HCT116 (cell line): ENCODE results near the gene MYOG. TPM values are rescaled to one million over a fixed set of nuclear protein-coding genes. Genes with fewer than 3 reads are reported as not detected.

Source experiments
- ATAC-seq: fragments of 200-7000 bp; cut with Tn5 transposase; 2 replicates; pipeline ENCODE4 v1.9.1; 2020; ENCODE audit warnings: mild to moderate bottlenecking, moderate library complexity
- BruUV-seq: library from RNA; stranded (reverse); fragments of 400-500 nt; replicated peaks from 2 replicates; lab custom pipeline; 2021; lab: Mats Ljungman, UMichigan
- CTCF ChIA-PET: fragments of 300-600 bp; sonication (Branson Sonifier 250); formaldehyde crosslinking; loops from one replicate; lab custom pipeline; 2021; ENCODE audit warnings: antibody characterized with exemption; lab: Charles Lee
- POLR2A ChIA-PET: fragments of 300-600, 350-600 bp; sonication (Branson Sonifier 250); formaldehyde crosslinking; loops from one replicate; lab custom pipeline; 2021; ENCODE audit warnings: antibody characterized with exemption; lab: Charles Lee
- RAD21 ChIA-PET, 2 experiments: fragments of 300-600 bp; sonication (Branson Sonifier 250); formaldehyde crosslinking; loops; one replicate each; lab custom pipeline; 2023; ENCODE audit warnings: low total read pairs in 2 of 2; ENCODE audit not compliant: uncharacterized antibody in 2 of 2, unreplicated experiment in 2 of 2, low non-redundant PET in 1 of 2; lab: Charles Lee
- DNase-seq: peaks from one replicate; pipeline ENCODE4 v3.0.0-alpha.2; 2010; ENCODE audit warnings: low read depth, low spot score
- H2AFZ ChIP-seq: fragments of 200-600 bp; shearing (Covaris generic), sonication (generic); 2 replicates; pipeline ENCODE4 v1.6.1; 2017; ENCODE audit warnings: low read depth, mixed run types, mixed read lengths, antibody characterized with exemption, low read length; ENCODE audit not compliant: poor library complexity, severe bottlenecking
- H3K27ac ChIP-seq: 2 replicates; pipeline ENCODE4 v1.5.1; 2012; ENCODE audit warnings: low read depth, low read length
- H3K27me3 ChIP-seq: fragments of 200-600 bp; sonication (generic); 2 replicates; pipeline ENCODE4 v1.6.1; 2016; ENCODE audit warnings: mixed run types, low read length, mixed read lengths; ENCODE audit not compliant: insufficient read depth
- H3K36me3 ChIP-seq, 2 experiments: fragments of 200-500 bp in 1 of 2; fragments of 200-600 bp in 1 of 2; sonication (Bioruptor generic) in 1 of 2; sonication (generic) in 1 of 2; 2 replicates each; pipeline versions ENCODE4 v1.5.1 to v1.6.1; 2014 to 2016; ENCODE audit warnings: low read length in 2 of 2, inconsistent platforms in 1 of 2, mixed read lengths in 1 of 2, mixed run types in 1 of 2; ENCODE audit not compliant: insufficient read depth in 2 of 2, control insufficient read depth in 1 of 2
- H3K4me1 ChIP-seq, 2 experiments: fragments of 200-600 bp in 1 of 2; sonication (generic) in 1 of 2; 2 replicates each; pipeline versions ENCODE4 v1.5.1 to v1.6.1; 2012 to 2017; ENCODE audit warnings: low read length in 2 of 2, inconsistent platforms in 1 of 2, mild to moderate bottlenecking in 1 of 2, mixed read lengths in 1 of 2, mixed run types in 1 of 2, moderate library complexity in 1 of 2; ENCODE audit not compliant: insufficient read depth in 2 of 2, control insufficient read depth in 1 of 2
- H3K4me2 ChIP-seq: fragments of 200-600 bp; sonication (generic); 2 replicates; pipeline ENCODE4 v1.6.1; 2017; ENCODE audit warnings: mixed run types, low read length, mixed read lengths
- H3K4me3 ChIP-seq, 2 experiments: fragments of 200-600 bp in 1 of 2; sonication (generic) in 1 of 2; replicated peaks in 1 of 2; 2 replicates each; pipeline ENCODE4 v1.5.1; 2011 to 2016; ENCODE audit warnings: low read length in 2 of 2, control low read depth in 1 of 2, low read depth in 1 of 2, mild to moderate bottlenecking in 1 of 2, mixed read lengths in 1 of 2, mixed run types in 1 of 2
- H3K79me2 ChIP-seq: fragments of 200-600 bp; sonication (generic); 2 replicates; pipeline ENCODE4 v1.6.1; 2017; ENCODE audit warnings: mild to moderate bottlenecking, mixed run types, low read length, moderate library complexity, mixed read lengths; ENCODE audit not compliant: insufficient read depth
- H3K9ac ChIP-seq: fragments of 200-600 bp; sonication (generic); 2 replicates; pipeline ENCODE4 v1.6.1; 2016; ENCODE audit warnings: low read length, mixed read lengths
- H3K9me2 ChIP-seq: fragments of 200-600 bp; sonication (generic), shearing (Covaris generic); 2 replicates; pipeline ENCODE4 v1.6.1; 2017; ENCODE audit warnings: mixed run types, mild to moderate bottlenecking, moderate library complexity; ENCODE audit not compliant: insufficient read depth
- H3K9me3 ChIP-seq, 2 experiments: fragments of 200-500 bp in 1 of 2; fragments of 200-600 bp in 1 of 2; sonication (Bioruptor generic) in 1 of 2; sonication (generic) in 1 of 2; 2 replicates each; pipeline ENCODE4 v1.6.1; 2014 to 2017; ENCODE audit warnings: low read length in 2 of 2, mixed read lengths in 2 of 2, inconsistent platforms in 1 of 2, low read depth in 1 of 2, mild to moderate bottlenecking in 1 of 2, mixed run types in 1 of 2, moderate library complexity in 1 of 2; ENCODE audit not compliant: control insufficient read depth in 1 of 2, insufficient read depth in 1 of 2
- H4K20me1 ChIP-seq: fragments of 200-600 bp; sonication (generic), shearing (Covaris generic); 2 replicates; pipeline ENCODE4 v1.6.1; 2017; ENCODE audit warnings: mixed run types, mild to moderate bottlenecking, moderate library complexity; ENCODE audit not compliant: insufficient read depth
- CBX3 ChIP-seq: IDR thresholded peaks from 2 replicates; pipeline ENCODE4 v1.6.1; 2012; ENCODE audit warnings: low read depth
- EGR1 ChIP-seq: IDR thresholded peaks from 2 replicates; pipeline ENCODE4 v1.6.1; 2012; ENCODE audit warnings: low read depth
- ELF1 ChIP-seq: IDR thresholded peaks from 2 replicates; pipeline ENCODE4 v1.6.1; 2012; ENCODE audit warnings: low read depth, borderline replicate concordance
- EZH2 ChIP-seq: fragments of 200-600 bp; sonication (generic); IDR thresholded peaks from 2 replicates; pipeline ENCODE4 v1.6.1; 2017; ENCODE audit warnings: antibody characterized with exemption, mixed run types
- EZH2phosphoT487 ChIP-seq: fragments of 200-600 bp; IDR thresholded peaks from 2 replicates; pipeline ENCODE4 v1.6.1; 2018; ENCODE audit warnings: antibody characterized with exemption, borderline replicate concordance
- FOSL1 ChIP-seq: IDR thresholded peaks from 2 replicates; pipeline ENCODE4 v1.6.1; 2012; ENCODE audit warnings: low read depth
- POLR2A ChIP-seq: IDR thresholded peaks from 2 replicates; pipeline ENCODE4 v1.7.0; 2011; ENCODE audit warnings: borderline replicate concordance; ENCODE audit not compliant: insufficient read depth, insufficient read length; ENCODE audit errors: extremely low read depth
- POLR2AphosphoS5 ChIP-seq: IDR thresholded peaks from 2 replicates; pipeline ENCODE4 v1.6.1; 2011; ENCODE audit warnings: mild to moderate bottlenecking, low read depth, low read length, moderate library complexity
- RAD21 ChIP-seq: IDR thresholded peaks from 2 replicates; pipeline ENCODE4 v1.6.1; 2012; ENCODE audit warnings: low read depth, mild to moderate bottlenecking
- SIN3A ChIP-seq: IDR thresholded peaks from 2 replicates; pipeline ENCODE4 v1.6.1; 2012; ENCODE audit warnings: low read depth
- SRF ChIP-seq: IDR thresholded peaks from 2 replicates; pipeline ENCODE4 v1.6.1; 2012; ENCODE audit warnings: low read depth
- ZFX ChIP-seq: fragments of 450-650 bp; IDR thresholded peaks from 2 replicates; pipeline ENCODE4 v1.6.1; 2017
- intact Hi-C: fragments of 100-400 bp; cut with micrococcal nuclease; formaldehyde crosslinking; loops from 2 replicates; pipeline ENCODE4 v1.10.0; 2022
- total RNA-seq: library from RNA; stranded (reverse); gene quantifications from one replicate; pipeline ENCODE4 v1.2.1, GENCODE V29; 2021; ENCODE audit not compliant: unreplicated experiment
- TF ChIP-seq, protein P1 (sequence below): IDR thresholded peaks from 2 replicates; pipeline ENCODE4 v1.6.1; 2012
- TF ChIP-seq, protein P2 (sequence below): IDR thresholded peaks from 2 replicates; pipeline ENCODE4 v1.6.1; 2012
- TF ChIP-seq, protein P3 (sequence below): IDR thresholded peaks from 2 replicates; pipeline ENCODE4 v1.6.1; 2012; ENCODE audit warnings: low read depth

The MYOG gene
- total RNA-seq, 1 experiment from 2014 or later = not detected

- TF ChIP-seq, protein P1, sequence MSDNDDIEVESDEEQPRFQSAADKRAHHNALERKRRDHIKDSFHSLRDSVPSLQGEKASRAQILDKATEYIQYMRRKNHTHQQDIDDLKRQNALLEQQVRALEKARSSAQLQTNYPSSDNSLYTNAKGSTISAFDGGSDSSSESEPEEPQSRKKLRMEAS = no peak
- TF ChIP-seq EZH2 (no peak), ZFX (no peak), POLR2A (no peak), SRF (no peak)
These were observed 44.7 kb upstream of the MYOG start (continued) for GRCh38 chr1:203130358-203130985.

GRCh38 chr1:203129501-203130231, 43.9 kb upstream of the MYOG start:
- no peak overlapping the region for H3K4me3 ChIP-seq
- CTCF ChIA-PET = interaction anchor here (1.7 to 4.5 kb wide), 3 partner anchors 12 to 43 kb away, joined by 6 to 58 read pairs (median 20); no protein-coding TSS in a partner anchor
- H3K9me3 ChIP-seq = no peaks in the 10 kb centered on the region

More at GRCh38 chr1:203129501-203130231, 43.9 kb upstream of the MYOG start:
- Histone ChIP-seq H3K79me2 (no peaks in the 10 kb centered on the region), H3K36me3 (no peaks in the 10 kb centered on the region), H3K4me2 (0 out of 2 replicates have a peak overlapping the region, but pooled peaks have one; percentile 95), H3K4me1 (peaks cover 25 to 66% of the 10 kb centered on the region in 2 experiments; a peak in 3 of 4 replicates), H3K27me3 (no peaks in the 10 kb centered on the region; the same call in 1 of the 2 replicates), H3K27ac (no peak overlapping the region), H3K9ac (no peak overlapping the region), H3K9me2 (no peaks in the 10 kb centered on the region), H4K20me1 (no peaks in the 10 kb centered on the region), H2AFZ (no peak overlapping the region)
- ChIA-PET POLR2A (no interaction called here), RAD21 (no interaction called here)
- ATAC-seq (no peak), DNase-seq (no peak)
- no peak for TF ChIP-seq POLR2AphosphoS5
- TF ChIP-seq, protein P2, sequence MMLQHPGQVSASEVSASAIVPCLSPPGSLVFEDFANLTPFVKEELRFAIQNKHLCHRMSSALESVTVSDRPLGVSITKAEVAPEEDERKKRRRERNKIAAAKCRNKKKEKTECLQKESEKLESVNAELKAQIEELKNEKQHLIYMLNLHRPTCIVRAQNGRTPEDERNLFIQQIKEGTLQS = no peak
- TF ChIP-seq RAD21 = no peak
- TF ChIP-seq, protein P3, sequence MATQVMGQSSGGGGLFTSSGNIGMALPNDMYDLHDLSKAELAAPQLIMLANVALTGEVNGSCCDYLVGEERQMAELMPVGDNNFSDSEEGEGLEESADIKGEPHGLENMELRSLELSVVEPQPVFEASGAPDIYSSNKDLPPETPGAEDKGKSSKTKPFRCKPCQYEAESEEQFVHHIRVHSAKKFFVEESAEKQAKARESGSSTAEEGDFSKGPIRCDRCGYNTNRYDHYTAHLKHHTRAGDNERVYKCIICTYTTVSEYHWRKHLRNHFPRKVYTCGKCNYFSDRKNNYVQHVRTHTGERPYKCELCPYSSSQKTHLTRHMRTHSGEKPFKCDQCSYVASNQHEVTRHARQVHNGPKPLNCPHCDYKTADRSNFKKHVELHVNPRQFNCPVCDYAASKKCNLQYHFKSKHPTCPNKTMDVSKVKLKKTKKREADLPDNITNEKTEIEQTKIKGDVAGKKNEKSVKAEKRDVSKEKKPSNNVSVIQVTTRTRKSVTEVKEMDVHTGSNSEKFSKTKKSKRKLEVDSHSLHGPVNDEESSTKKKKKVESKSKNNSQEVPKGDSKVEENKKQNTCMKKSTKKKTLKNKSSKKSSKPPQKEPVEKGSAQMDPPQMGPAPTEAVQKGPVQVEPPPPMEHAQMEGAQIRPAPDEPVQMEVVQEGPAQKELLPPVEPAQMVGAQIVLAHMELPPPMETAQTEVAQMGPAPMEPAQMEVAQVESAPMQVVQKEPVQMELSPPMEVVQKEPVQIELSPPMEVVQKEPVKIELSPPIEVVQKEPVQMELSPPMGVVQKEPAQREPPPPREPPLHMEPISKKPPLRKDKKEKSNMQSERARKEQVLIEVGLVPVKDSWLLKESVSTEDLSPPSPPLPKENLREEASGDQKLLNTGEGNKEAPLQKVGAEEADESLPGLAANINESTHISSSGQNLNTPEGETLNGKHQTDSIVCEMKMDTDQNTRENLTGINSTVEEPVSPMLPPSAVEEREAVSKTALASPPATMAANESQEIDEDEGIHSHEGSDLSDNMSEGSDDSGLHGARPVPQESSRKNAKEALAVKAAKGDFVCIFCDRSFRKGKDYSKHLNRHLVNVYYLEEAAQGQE = no peak
- TF ChIP-seq FOSL1 = no peak
- TF ChIP-seq CBX3 = no peak
- no peak for TF ChIP-seq ELF1
- no peak for TF ChIP-seq EZH2phosphoT487
- no peak for TF ChIP-seq POLR2A
- TF ChIP-seq SRF = no peak
- no peak for TF ChIP-seq SIN3A
- no peak for TF ChIP-seq ZFX
- TF ChIP-seq EGR1 = no peak
- no peak for TF ChIP-seq EZH2
- BruUV-seq = no TSS peak
- intact Hi-C loops = no loop called here
